Measurements from ENCODE around the gene LENG1.
A peak's percentile ranks its signal among the peaks of the same experiment; 100 is the strongest.
"Not testable (repeated sequence)": the region's sequence is repeated elsewhere in the genome, so short reads cannot be mapped to it uniquely, and the experiment has no call there.

LENG1 gene

GRCh38 chr19:54171736-54172431 lies 12.4 kb upstream of the LENG1 start:
- DNase-seq; in situ Hi-C loops (cut with HindIII; ENCODE audit: low pct_ligation_motif_present, low pct_unique_long_range_greater_than_20kb, low sequenced_read_pairs): not testable (repeated sequence)

- no peak for DNase-seq
- in situ Hi-C loops (cut with HindIII; ENCODE audit: low pct_ligation_motif_present, low pct_unique_long_range_greater_than_20kb, low sequenced_read_pairs): no loop called here
These were observed 9.7 kb upstream of the LENG1 start for GRCh38 chr19:54169149-54169740.

- in situ Hi-C loops (cut with HindIII; ENCODE audit: low pct_ligation_motif_present, low pct_unique_long_range_greater_than_20kb, low sequenced_read_pairs): no loop called here
- peak; percentile 83 for DNase-seq
These were observed 8.8 kb upstream of the LENG1 start for GRCh38 chr19:54168174-54168917.

GRCh38 chr19:54165222-54165621 lies 5.7 kb upstream of the LENG1 start:
- no peak for DNase-seq
- in situ Hi-C loops (cut with HindIII; ENCODE audit: low pct_ligation_motif_present, low pct_unique_long_range_greater_than_20kb, low sequenced_read_pairs): no loop called here

GRCh38 chr19:54164369-54165068 lies 5.0 kb upstream of the LENG1 start:
- in situ Hi-C loops (cut with HindIII; ENCODE audit: low pct_ligation_motif_present, low pct_unique_long_range_greater_than_20kb, low sequenced_read_pairs): no loop called here
- DNase-seq: no peak

- no peak for DNase-seq
- in situ Hi-C loops (cut with HindIII; ENCODE audit: low pct_ligation_motif_present, low pct_unique_long_range_greater_than_20kb, low sequenced_read_pairs): no loop called here
These were observed 3.4 kb upstream of the LENG1 start for GRCh38 chr19:54162884-54163283.

GRCh38 chr19:54162241-54162805 lies 2.8 kb upstream of the LENG1 start:
- in situ Hi-C loops (cut with HindIII; ENCODE audit: low pct_ligation_motif_present, low pct_unique_long_range_greater_than_20kb, low sequenced_read_pairs): no loop called here
- no peak for DNase-seq

GRCh38 chr19:54160854-54161253 lies 1.3 kb upstream of the LENG1 start:
- DNase-seq: no peak
- in situ Hi-C loops (cut with HindIII; ENCODE audit: low pct_ligation_motif_present, low pct_unique_long_range_greater_than_20kb, low sequenced_read_pairs): no loop called here

GRCh38 chr19:54160182-54160811 lies 776 bp upstream of the LENG1 start:
- in situ Hi-C loops (cut with HindIII; ENCODE audit: low pct_ligation_motif_present, low pct_unique_long_range_greater_than_20kb, low sequenced_read_pairs): no loop called here
- DNase-seq: no peak

GRCh38 chr19:54158812-54159351 lies 639 bp downstream of the LENG1 start:
- in situ Hi-C loops (cut with HindIII; ENCODE audit: low pct_ligation_motif_present, low pct_unique_long_range_greater_than_20kb, low sequenced_read_pairs): no loop called here
- no peak for DNase-seq

GRCh38 chr19:54156953-54157352 lies 2.6 kb downstream of the LENG1 start:
- in situ Hi-C loops (cut with HindIII; ENCODE audit: low pct_ligation_motif_present, low pct_unique_long_range_greater_than_20kb, low sequenced_read_pairs): no loop called here
- no peak for DNase-seq

- in situ Hi-C loops (cut with HindIII; ENCODE audit: low pct_ligation_motif_present, low pct_unique_long_range_greater_than_20kb, low sequenced_read_pairs): no loop called here
- no peak for DNase-seq
These were observed 3.0 kb downstream of the LENG1 start for GRCh38 chr19:54156490-54156889.

- no peak for DNase-seq
- in situ Hi-C loops (cut with HindIII; ENCODE audit: low pct_ligation_motif_present, low pct_unique_long_range_greater_than_20kb, low sequenced_read_pairs): no loop called here
These were observed 3.8 kb downstream of the LENG1 start for GRCh38 chr19:54155694-54156093.

GRCh38 chr19:54154603-54155345 lies 4.7 kb downstream of the LENG1 start:
- in situ Hi-C loops (cut with HindIII; ENCODE audit: low pct_ligation_motif_present, low pct_unique_long_range_greater_than_20kb, low sequenced_read_pairs): no loop called here
- DNase-seq: no peak

- DNase-seq: no peak
- in situ Hi-C loops (cut with HindIII; ENCODE audit: low pct_ligation_motif_present, low pct_unique_long_range_greater_than_20kb, low sequenced_read_pairs): no loop called here
These were observed 5.7 kb downstream of the LENG1 start for GRCh38 chr19:54153731-54154326.

- in situ Hi-C loops (cut with HindIII; ENCODE audit: low pct_ligation_motif_present, low pct_unique_long_range_greater_than_20kb, low sequenced_read_pairs): no loop called here
- no peak for DNase-seq
These were observed 6.5 kb downstream of the LENG1 start for GRCh38 chr19:54152878-54153524.

- no peak for DNase-seq
- in situ Hi-C loops (cut with HindIII; ENCODE audit: low pct_ligation_motif_present, low pct_unique_long_range_greater_than_20kb, low sequenced_read_pairs): no loop called here
These were observed 7.3 kb downstream of the LENG1 start for GRCh38 chr19:54152267-54152666.
